ENCODE measurements around the gene ATG2A. TPM values are rescaled to one million over a fixed set of nuclear protein-coding genes. Genes with fewer than 3 reads are reported as not detected.

The ATG2A gene
- 22.2 and 27.4 TPM in 2 replicates for total RNA-seq

DNA sequence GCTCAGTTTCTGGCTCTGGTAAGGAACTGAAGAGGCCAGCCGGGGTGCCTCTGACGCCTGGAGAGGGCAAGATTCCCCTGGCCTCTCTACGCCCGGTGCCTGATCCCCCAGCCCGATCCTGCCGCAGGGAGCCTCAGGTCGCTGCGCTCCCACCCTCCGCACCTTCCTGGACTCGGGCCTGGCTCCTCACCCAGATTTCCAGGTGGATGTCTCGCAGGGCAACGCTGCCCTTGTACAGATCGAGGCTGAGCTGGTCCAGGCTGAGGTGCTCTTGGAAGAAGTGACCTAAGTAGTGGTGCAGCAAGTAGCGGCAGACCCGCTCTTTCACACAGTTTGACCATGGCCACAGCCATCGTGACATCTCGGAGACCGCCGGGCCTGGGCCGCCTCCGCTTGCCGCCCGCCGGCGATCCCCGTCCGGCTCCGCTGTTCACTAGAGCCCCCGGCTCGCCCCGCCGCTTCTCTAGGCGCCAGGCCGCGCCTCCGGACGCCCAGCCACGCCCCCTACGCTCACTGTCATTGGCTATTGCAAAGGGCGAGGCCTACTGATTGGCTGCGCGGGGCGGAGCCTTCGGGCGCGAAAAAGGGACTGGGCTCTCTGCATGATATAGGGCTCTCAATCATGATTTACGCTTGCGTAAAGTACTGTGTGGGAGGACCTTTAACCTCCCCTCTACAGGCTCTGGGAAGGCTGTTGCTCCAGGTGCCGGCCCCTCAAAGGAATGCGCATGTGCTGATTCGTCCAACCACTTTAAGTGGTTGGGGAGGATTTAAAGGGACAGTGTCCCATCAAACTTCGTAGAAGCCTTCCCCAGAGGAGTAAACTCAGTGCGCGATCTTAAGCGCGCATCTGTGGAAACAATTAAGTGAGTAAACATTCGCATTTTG is at the start of gene ATG2A:
ATG2A (minus strand) TSS at position 435 of the 888 bp plus-strand sequence; CDS start at position 361, 74 bp downstream.

DNA sequence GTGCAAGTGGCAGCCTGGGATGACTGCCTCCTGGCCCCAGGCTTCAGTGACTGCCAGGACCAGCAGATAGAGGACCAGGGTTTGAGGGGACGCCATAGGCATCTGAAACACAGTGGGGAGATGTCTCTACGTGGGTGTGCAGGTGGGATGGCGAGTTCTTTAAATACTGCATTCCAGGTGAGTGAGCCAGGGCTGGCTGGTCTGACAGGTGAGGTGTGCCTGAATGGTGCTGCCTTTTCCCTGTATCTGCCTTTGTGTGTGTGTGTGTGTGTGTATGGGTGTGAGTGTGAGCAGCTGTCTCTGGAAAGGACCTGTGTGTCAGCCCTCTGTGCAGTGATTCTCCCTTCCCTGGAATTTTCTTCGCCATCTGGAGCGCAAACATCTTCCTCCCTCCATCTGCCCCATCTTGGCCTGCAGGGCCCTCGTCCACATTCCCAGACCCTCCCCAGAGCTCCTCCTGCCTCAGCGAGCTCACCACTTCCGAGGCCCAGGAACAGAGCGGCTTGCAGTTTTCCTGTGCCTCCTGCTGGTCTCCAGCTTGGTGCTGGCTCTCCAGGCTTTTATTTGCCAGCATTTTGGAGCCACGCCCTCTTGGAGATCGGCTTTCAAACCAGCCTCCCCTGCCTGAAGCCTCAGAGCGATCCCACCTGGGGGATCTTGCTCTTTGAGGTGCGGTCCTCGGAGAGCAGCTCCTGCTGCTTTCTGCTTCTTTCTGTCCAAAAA is 18.5 kb upstream of the ATG2A start, which contains the start of gene GPHA2:
GPHA2 (minus strand) TSS at position 535 of the 723 bp plus-strand sequence; CDS start at position 102, 433 bp downstream.

DNA sequence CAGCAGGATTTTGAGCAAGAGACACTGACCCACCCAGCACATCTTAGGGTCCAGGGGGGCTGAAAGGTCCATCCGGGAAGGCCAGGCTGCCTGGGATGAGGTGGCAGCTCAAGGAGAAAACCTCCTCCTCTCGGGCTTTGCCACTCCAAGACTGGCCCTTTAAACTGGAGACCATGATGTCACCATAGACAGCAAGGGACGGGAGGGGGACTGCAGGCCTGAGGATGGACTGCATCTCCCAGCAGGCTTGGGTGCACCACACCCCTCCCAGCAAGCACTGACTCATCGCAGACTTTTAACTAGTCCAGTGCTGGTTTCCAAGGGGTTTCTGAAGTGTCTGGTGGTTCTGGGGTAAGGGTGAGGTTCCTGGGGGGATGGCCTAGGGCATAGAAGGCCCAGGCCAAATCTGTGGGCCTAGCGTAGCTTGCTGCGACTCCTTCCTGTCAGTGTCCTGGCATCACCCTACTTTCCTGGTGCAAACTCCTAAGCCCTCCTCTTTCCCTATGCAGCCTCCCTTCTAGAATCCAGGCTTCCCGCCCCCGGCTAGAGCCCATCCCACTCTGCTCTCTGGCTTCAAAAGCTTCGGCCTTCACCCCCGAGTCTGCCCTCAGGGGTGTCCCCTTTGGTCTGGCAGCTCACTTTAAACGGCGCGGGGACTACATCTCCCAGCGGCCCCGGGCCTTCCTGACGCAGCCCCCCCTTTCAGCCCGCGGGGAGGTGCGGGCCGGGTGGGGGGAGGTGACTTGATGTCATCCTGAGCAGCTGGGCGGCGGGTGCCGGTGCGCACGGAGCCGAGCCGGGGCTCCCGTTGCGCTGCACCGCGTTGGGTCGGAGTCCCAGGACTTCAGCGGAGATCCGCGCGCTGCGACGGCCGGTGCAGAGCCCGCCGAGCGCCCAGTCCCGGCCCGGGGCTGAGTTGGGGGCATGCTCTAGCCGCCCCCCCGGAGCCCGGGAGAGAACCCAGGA is 7.2 kb upstream of the ATG2A start, which contains the start of gene PPP2R5B:
PPP2R5B (plus strand) TSS at position 746 of the 966 bp plus-strand sequence. CDS start 1,046 bp downstream, outside the sequence.

DNA sequence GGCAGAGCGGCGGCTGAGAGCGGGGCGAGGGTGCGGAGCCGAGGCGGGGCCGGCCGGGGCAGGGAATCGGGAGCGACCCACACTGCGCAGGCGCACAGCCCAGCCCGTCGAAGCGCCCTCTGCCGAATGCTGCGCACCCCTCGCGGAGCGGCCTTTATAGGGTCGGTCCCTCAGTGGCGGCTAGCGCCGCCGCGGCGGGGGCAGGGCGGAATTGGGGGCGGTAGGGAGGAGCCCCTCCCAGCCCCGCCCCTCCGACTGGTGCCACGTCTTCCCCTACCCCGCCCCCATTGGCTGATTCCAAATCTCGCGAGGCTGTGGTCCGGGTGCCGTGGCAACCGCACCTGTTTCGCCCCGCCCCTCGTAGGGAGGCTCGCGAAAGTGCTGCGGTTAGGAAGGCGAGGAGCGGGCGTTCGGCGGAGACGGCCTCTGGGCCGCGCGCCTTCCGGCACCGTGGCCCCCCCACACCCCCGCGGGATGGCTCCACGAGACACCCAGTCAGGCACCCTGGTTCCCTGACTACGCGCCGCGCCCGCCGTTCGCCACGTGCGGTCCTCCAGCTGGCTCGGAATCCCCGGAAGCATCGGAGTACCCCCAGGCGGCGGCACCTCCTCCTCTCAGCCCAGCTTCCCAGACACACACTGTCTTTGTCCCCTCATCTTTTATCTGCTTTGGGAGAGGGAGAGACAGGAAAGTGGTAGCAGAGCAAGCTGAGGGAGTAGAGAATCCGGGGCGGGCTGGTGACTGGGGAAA is 38.3 kb downstream of the ATG2A start, which contains the start of gene EHD1:
EHD1 (minus strand) TSS at position 128 of the 750 bp plus-strand sequence. CDS start 157 bp downstream, outside the sequence.

Other genes starting within 250 kb of the ATG2A start
- gene NRXN2, start 194.0 kb downstream of the ATG2A start, total RNA-seq = not detected in 2 replicates
- gene RASGRP2, start 173.1 kb downstream of the ATG2A start, total RNA-seq = 1.6 TPM in 1 of 2 replicates, not detected in the other
- 0.25 TPM in 1 of 2 replicates, not detected in the other for gene PYGM, start 157.2 kb downstream of the ATG2A start, total RNA-seq
- 153 and 156 TPM in 2 replicates for gene SF1, start 138.7 kb downstream of the ATG2A start, total RNA-seq
- 32.2 and 41.7 TPM in 2 replicates for gene MAP4K2, start 114.0 kb downstream of the ATG2A start, total RNA-seq
- gene MEN1, start 106.7 kb downstream of the ATG2A start, total RNA-seq = 19.1 and 22.2 TPM in 2 replicates
- 0.33 and 0.49 TPM in 2 replicates for gene CDC42BPG, start 72.6 kb downstream of the ATG2A start, total RNA-seq
- gene EHD1, start 38.6 kb downstream of the ATG2A start, total RNA-seq = 84.5 and 91.1 TPM in 2 replicates
- 23.6 and 27.2 TPM in 2 replicates for gene PPP2R5B, start 7.5 kb upstream of the ATG2A start, total RNA-seq
- not detected in 2 replicates for gene GPHA2, start 18.7 kb upstream of the ATG2A start, total RNA-seq
- not detected in 2 replicates for gene MAJIN, start 54.9 kb upstream of the ATG2A start, total RNA-seq
- gene BATF2, start 79.8 kb upstream of the ATG2A start, total RNA-seq = 4.4 and 7.9 TPM in 2 replicates
- gene ARL2, start 97.0 kb upstream of the ATG2A start, total RNA-seq = 167 and 184 TPM in 2 replicates
- gene SNX15, start 110.2 kb upstream of the ATG2A start, total RNA-seq = 17.1 and 17.3 TPM in 2 replicates
- gene SAC3D1, start 124.0 kb upstream of the ATG2A start, total RNA-seq = 28.0 and 37.5 TPM in 2 replicates
- gene NAALADL1, start 141.3 kb upstream of the ATG2A start, total RNA-seq = 6.2 and 18.9 TPM in 2 replicates
- 20.7 and 21.8 TPM in 2 replicates for gene CDCA5, start 166.8 kb upstream of the ATG2A start, total RNA-seq
- gene ZFPL1, start 167.0 kb upstream of the ATG2A start, total RNA-seq = 49.2 and 62.0 TPM in 2 replicates
- gene VPS51, start 179.0 kb upstream of the ATG2A start, total RNA-seq = 259 and 334 TPM in 2 replicates
- 8.5 and 17.0 TPM in 2 replicates for gene TM7SF2, start 194.7 kb upstream of the ATG2A start, total RNA-seq
- 12.4 and 15.7 TPM in 2 replicates for gene ZNHIT2, start 200.5 kb upstream of the ATG2A start, total RNA-seq
- 504 and 675 TPM in 2 replicates for gene FAU, start 204.9 kb upstream of the ATG2A start, total RNA-seq
- 64.6 and 81.9 TPM in 2 replicates for gene MRPL49, start 205.1 kb upstream of the ATG2A start, total RNA-seq
- 14.9 and 17.2 TPM in 2 replicates for gene SYVN1, start 217.3 kb upstream of the ATG2A start, total RNA-seq

All from mammary microvascular endothelial cell (primary cell).